Hypothalamus (tissue), 51 donors: ENCODE results near the gene SLC9A9.

Source experiments
- DNase-seq, 51 donors: peaks; one replicate each; lab custom pipeline; 2025; lab: John Stamatoyannopoulos, UW

Gene SLC9A9

DNA sequence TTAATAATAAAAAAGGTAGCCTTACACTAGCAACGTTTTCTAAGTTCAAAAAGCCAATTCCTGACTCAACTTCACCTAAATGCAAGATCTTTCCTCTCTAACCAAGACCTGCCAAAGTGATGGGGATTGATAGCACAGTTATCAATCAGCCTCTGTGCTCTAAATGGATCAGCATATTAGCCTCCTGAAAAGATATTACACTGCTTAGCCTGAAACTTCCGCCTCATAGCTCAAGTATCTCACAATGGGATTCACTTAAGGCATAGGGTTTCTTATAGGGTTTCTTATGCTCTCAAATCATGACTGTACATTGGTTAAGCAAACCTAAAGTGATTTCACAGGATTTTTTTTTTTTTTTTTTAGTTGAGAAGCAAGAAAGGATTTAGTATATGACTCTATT lies 436 bp upstream of the SLC9A9 start:
- peak in 2 of 51 donors; percentile 37 to 66 for DNase-seq

GRCh38 chr3:143843587-143843986 lies 4.7 kb downstream of the SLC9A9 start:
- DNase-seq, result no peak

DNA sequence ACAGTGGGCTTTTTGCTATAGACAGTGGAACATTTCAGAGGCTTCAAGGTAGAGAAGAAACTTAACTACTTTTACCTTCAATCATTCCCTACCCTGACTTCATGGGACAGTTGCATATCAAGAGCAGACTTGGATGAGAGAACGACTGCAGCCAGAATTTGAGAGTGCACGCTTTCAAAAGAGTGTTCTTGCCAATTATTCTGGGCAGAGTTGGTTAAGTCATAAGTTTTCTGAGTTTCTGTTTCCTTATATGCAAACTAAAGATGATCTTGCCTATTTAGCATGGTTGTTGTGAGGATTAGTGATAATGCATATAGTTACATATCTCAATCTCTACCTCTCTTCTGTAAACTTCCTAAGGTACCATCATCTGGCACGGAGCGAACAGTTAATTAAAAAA lies 7.6 kb downstream of the SLC9A9 start:
- DNase-seq, result no peak

DNA sequence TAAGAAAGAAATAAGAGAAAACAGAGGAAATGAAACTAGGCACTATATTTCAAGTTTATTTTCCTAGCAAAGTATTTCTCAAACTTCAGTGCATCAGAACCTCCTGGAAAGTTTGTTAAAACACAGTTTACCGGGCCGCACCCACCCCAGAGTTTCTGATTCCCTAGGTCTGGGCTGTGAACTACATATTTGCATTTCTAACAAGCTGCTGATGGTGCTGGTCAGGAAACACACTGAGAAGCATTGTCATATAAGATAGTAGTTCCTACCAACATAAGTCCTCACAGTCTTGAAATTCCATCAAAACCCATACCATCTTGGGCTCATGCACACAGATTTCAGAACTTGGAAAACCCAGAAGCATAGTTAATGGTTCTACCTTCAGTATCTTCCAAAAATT lies 8.3 kb downstream of the SLC9A9 start:
- no peak for DNase-seq

DNA sequence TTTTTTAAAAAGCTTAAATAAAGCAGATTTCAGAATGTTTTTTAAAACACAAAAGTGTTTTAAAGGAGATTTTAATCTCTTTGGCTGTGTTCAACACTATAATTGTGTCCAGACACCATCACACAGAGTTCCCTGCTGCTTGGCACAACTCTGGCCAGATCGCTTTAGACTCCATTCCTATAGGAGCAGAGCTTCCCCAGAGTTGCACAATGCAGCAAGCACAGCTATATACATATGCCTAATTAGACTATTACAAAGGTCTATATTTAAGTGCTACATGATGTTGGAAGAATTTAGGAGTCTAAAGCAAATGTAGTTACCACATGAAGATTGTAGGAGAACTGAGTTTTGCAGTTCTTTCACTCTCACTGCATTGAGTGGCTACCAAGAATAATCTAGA lies 11.2 kb downstream of the SLC9A9 start:
- no peak for DNase-seq

GRCh38 chr3:143835312-143835711 lies 13.0 kb downstream of the SLC9A9 start:
- DNase-seq, result no peak

DNA sequence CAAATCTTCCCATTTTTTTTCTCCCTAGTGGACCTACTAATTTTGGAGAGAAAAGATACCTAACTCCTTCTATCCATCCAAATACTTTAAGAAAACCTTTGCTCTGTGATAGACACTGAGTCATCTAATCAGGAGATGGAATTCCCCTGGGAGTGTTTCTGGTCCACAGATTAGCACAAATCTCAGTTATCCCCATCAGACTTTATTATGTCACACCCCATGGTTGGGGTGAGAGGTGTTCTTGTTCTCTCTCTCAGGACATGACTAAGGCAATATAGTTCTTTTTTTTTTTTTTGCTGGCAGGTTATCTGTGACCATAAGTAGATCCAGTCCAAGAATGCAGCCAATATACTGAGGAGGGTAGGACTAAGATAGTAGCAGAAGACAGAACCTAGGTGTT lies 15.8 kb downstream of the SLC9A9 start:
- no peak for DNase-seq

- DNase-seq, result no peak
Observed at GRCh38 chr3:143831994-143832393, 16.3 kb downstream of the SLC9A9 start.

- DNase-seq, result no peak
Observed at GRCh38 chr3:143831208-143831607, 17.1 kb downstream of the SLC9A9 start.

- DNase-seq, result no peak
Observed at GRCh38 chr3:143830786-143831185, 17.5 kb downstream of the SLC9A9 start.

- no peak for DNase-seq
Observed at GRCh38 chr3:143830063-143830462, 18.2 kb downstream of the SLC9A9 start.

- DNase-seq, result no peak
Observed at GRCh38 chr3:143827425-143827824, 20.8 kb downstream of the SLC9A9 start.

DNA sequence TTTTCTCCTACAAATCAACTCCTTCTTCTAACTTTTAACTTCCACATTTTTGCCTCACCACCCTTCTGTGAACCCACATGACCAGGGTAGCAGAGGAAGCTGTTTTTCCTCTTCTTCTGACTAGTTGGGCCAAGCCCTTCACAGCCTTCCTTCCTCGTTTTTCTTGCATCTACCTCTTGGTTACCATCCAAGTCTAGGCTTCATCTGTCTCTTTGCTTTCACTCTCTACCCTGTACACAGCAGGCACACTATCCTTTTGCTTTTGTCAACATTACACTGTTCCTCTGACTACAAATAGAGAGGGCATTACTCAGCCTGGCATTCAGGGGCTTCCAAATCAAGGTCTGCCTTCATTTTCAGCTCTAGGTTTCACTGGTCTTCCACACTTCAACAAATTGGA lies 22.0 kb downstream of the SLC9A9 start:
- DNase-seq, result peak in 1 of 51 donors; percentile 20

- no peak for DNase-seq
Observed at GRCh38 chr3:143825513-143825912, 22.8 kb downstream of the SLC9A9 start.

DNA sequence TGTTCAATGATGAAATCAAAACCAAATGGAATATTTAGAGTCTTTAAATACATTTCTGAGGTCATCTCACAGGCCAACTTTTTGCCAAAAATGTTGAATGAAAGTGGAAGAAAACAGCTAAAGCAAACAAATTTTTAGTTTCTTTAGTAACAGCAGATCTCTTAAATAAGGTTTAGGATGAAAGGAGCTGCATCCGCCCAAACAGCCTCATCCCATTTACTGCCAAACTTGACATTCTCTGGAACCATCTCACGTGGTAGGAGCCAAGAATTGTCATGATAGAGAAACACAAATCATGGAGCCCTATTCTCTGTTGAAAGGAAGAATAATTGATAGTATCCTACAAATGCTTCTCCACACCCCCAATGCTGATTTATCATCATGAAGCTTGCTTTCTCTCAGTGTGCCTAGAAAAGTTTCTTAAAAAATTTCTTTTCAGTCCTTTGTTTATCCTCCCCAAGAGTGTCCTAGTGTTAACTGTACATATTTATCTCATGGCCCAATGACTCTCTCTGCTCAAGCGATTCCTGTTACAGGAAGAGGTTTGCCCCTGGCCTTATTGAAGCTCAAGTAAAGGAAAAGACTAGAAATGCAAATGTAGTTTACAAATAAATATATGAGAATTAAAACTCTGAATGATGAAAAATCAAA lies 23.4 kb downstream of the SLC9A9 start:
- no peak for DNase-seq

DNA sequence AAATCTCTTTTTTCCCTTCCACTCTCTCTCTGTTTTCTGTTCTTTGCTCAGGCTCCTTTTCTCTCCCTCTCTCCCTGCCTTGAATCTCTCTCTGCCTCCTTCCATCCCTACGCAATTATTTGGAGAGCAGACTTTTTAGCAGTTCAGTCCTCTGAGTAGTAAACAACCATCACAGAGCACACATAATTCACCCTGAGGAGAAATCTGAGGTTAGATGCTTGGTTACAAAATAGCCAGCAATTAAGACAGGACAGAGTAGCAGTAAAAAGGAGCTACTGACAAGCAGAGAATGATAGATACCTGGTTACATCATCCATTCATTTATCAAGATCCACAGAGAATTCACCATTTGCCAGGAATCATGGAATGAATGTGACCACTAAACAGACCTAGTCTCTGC lies 25.5 kb downstream of the SLC9A9 start:
- DNase-seq, result no peak

DNA sequence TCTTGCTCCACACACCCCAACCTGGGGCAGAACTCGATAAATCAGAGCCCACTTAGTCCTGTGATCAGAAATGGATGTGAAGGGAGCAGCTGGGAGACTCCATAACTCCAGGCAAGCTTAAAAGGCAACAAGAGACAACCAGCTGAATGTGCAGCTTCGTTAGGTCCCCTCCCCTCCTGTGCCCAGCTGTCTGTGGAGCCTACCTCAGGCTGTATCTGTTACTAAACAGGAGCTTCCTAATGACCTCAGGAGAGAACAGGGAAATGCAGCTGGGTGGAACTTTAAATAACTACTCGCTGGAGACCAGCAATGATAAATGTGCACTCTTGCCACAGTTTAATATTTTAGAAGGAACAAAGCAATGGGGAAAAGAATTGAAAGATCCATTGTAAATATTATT lies 25.9 kb downstream of the SLC9A9 start:
- DNase-seq, result peak in 1 of 51 donors; percentile 26

GRCh38 chr3:143821862-143822261 lies 26.4 kb downstream of the SLC9A9 start:
- no peak for DNase-seq

GRCh38 chr3:143820466-143821221 lies 27.6 kb downstream of the SLC9A9 start:
- DNase-seq, result peak in 8 of 51 donors; percentile 2 to 30 (median 20)

DNA sequence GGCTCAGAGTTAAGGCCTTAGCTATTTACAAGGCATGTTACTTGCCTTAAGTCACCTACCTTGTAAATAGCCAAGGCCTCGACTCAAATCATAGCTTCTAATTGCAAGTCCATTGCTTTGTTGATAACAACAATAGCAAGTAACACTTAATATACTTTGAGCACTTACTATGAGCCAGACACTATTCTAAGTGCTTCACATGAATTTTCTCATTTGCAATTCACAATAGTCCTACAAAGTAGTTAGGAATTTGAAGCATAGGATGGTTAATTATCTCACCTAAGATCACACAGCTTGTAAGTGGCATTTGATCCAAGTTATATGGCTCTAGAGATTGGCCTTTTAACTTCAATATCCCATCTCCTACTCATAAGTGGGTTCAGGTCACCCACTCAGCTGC lies 28.4 kb downstream of the SLC9A9 start:
- DNase-seq, result no peak

DNA sequence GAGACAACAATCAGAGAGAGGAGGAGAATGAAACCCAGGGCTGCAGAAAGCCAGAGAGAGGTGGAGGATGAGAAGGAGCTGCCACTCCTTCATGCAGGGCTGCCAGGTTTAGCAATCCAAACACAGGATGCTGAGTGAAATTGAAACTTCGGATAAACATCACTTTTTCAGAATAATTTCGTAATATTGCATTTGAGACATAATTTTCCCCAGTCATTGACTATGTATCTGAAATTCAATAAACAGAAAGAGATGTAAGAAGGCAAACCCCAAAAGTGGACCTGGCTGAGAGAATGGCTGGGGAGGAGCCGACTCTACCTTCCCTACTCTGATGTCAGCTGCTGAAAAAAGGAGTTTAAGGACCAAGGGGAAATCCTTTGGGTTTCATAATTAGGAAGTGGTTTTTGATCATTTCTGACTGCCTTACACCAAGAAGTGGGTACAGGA lies 33.8 kb downstream of the SLC9A9 start:
- DNase-seq, result no peak

GRCh38 chr3:143812481-143812880 lies 35.8 kb downstream of the SLC9A9 start:
- no peak for DNase-seq
